Endothelial cell of umbilical vein (primary cell): ENCODE results near the gene BCL2L13. TPM values are rescaled to one million over a fixed set of nuclear protein-coding genes. Genes with fewer than 3 reads are reported as not detected.

Experiments used
- BruUV-seq: library from RNA; stranded (reverse); fragments of 400-500 nt; replicated peaks from 2 replicates; lab custom pipeline; 2021; lab: Mats Ljungman, UMichigan
- CTCF ChIA-PET: fragments of 300-600, 350-600 bp; sonication (Branson Sonifier 250); formaldehyde crosslinking; loops from one replicate; lab custom pipeline; 2021; ENCODE audit warnings: antibody characterized with exemption, inconsistent platforms; lab: Charles Lee
- POLR2A ChIA-PET: fragments of 300-600, 350-600 bp; sonication (Branson Sonifier 250); formaldehyde crosslinking; loops from one replicate; lab custom pipeline; 2021; ENCODE audit warnings: antibody characterized with exemption, inconsistent platforms; lab: Charles Lee
- DNase-seq: peaks from one replicate; pipeline ENCODE4 v3.0.0-alpha.2; 2011; ENCODE audit warnings: low read depth, low spot score
- FAIRE-seq: peaks from 2 replicates; lab custom pipeline; 2011; peaks lifted over from hg19 to GRCh38; lab: Jason Lieb, UNC
- H2AFZ ChIP-seq: 2 replicates; pipeline ENCODE4 v1.6.0; 2012; ENCODE audit warnings: low read depth, low read length, control low read depth, inconsistent platforms
- H3K27ac ChIP-seq: 2 replicates; pipeline ENCODE4 v1.5.1; 2011; ENCODE audit warnings: low read depth, mild to moderate bottlenecking, control low read depth, low read length, moderate library complexity; ENCODE audit not compliant: insufficient read depth
- H3K27me3 ChIP-seq, 2 experiments: 2 replicates each; pipeline versions ENCODE4 v1.6.0 to v1.6.1; 2011; ENCODE audit warnings: low read length in 2 of 2, mixed read lengths in 1 of 2; ENCODE audit not compliant: control insufficient read depth in 2 of 2, insufficient read depth in 2 of 2
- H3K36me3 ChIP-seq, 2 experiments: 2 replicates in 1 of 2; 3 replicates in 1 of 2; pipeline ENCODE4 v1.5.1; 2011; ENCODE audit warnings: low read length in 2 of 2, mild to moderate bottlenecking in 1 of 2, moderate library complexity in 1 of 2; ENCODE audit not compliant: control insufficient read depth in 2 of 2, insufficient read depth in 2 of 2; ENCODE audit errors: extremely low read depth in 1 of 2
- H3K4me1 ChIP-seq: 3 replicates; pipeline ENCODE4 v1.5.1; 2011; ENCODE audit warnings: mild to moderate bottlenecking, low read length; ENCODE audit not compliant: control insufficient read depth, insufficient read depth; ENCODE audit errors: extremely low read depth
- H3K4me2 ChIP-seq: 2 replicates; pipeline ENCODE4 v1.6.1; 2011; ENCODE audit warnings: low read length, control low read depth, mixed read lengths; ENCODE audit not compliant: insufficient read depth
- H3K4me3 ChIP-seq, 3 experiments: fragments of 200-600 bp in 1 of 3; sonication (generic), shearing (Covaris generic) in 1 of 3; replicated peaks in 1 of 3; 2 replicates each; pipeline ENCODE4 v1.5.1; 2011 to 2016; ENCODE audit warnings: control low read depth in 3 of 3, low read length in 3 of 3, mild to moderate bottlenecking in 2 of 3, inconsistent platforms in 1 of 3, low read depth in 1 of 3, moderate library complexity in 1 of 3; ENCODE audit not compliant: insufficient read depth in 1 of 3
- H3K79me2 ChIP-seq: 2 replicates; pipeline ENCODE4 v1.6.0; 2012; ENCODE audit warnings: low read length, inconsistent platforms; ENCODE audit not compliant: control insufficient read depth, insufficient read depth
- H3K9ac ChIP-seq: replicated peaks from 2 replicates; pipeline ENCODE3; 2011; ENCODE audit warnings: low read length, control low read depth; ENCODE audit not compliant: insufficient read depth; ENCODE audit errors: extremely low read depth
- H3K9me1 ChIP-seq: replicated peaks from 3 replicates; pipeline ENCODE4 v1.6.0; 2011; ENCODE audit warnings: mild to moderate bottlenecking, low read length; ENCODE audit not compliant: control insufficient read depth, insufficient read depth; ENCODE audit errors: extremely low read depth
- H3K9me3 ChIP-seq: replicated peaks from 2 replicates; pipeline ENCODE4 v1.5.1; 2012; ENCODE audit warnings: low read length, inconsistent platforms; ENCODE audit not compliant: control insufficient read depth, insufficient read depth
- H4K20me1 ChIP-seq: replicated peaks from 2 replicates; pipeline ENCODE3; 2011; ENCODE audit warnings: mild to moderate bottlenecking, low read length; ENCODE audit not compliant: control insufficient read depth, insufficient read depth; ENCODE audit errors: extremely low read depth
- EZH2 ChIP-seq: IDR thresholded peaks from 2 replicates; pipeline ENCODE4 v1.6.1; 2012; ENCODE audit warnings: borderline replicate concordance, low read depth, mild to moderate bottlenecking, moderate library complexity, low read length, inconsistent platforms; ENCODE audit not compliant: severe bottlenecking
- FOS ChIP-seq: IDR thresholded peaks from 2 replicates; pipeline ENCODE4 v1.6.1; 2011; ENCODE audit warnings: mild to moderate bottlenecking, low read length, moderate library complexity, borderline replicate concordance; ENCODE audit not compliant: insufficient read depth
- GATA2 ChIP-seq: IDR thresholded peaks from 2 replicates; pipeline ENCODE4 v1.7.0; 2011; ENCODE audit warnings: low read depth, mild to moderate bottlenecking, moderate library complexity, mixed read lengths, low read length; ENCODE audit not compliant: insufficient read length, insufficient read depth
- JUN ChIP-seq: IDR thresholded peaks from 2 replicates; pipeline ENCODE4 v1.6.1; 2011; ENCODE audit warnings: borderline replicate concordance, low read depth; ENCODE audit not compliant: insufficient read length, insufficient read depth
- MYC ChIP-seq: IDR thresholded peaks from one replicate; pipeline ENCODE4 v1.6.1; 2011; ENCODE audit warnings: mild to moderate bottlenecking, low read depth, low read length
- POLR2A ChIP-seq: IDR thresholded peaks from 2 replicates; pipeline ENCODE4 v1.6.1; 2012; ENCODE audit warnings: low read depth, mild to moderate bottlenecking, control low read depth, low read length
- POLR2AphosphoS5 ChIP-seq: IDR thresholded peaks from 2 replicates; pipeline ENCODE4 v1.6.1; 2012; ENCODE audit warnings: low read depth, mild to moderate bottlenecking, control low read depth, low read length, moderate library complexity; ENCODE audit not compliant: insufficient read depth
- dilution Hi-C: fragments of 300-500 bp; cut with MboI; formaldehyde crosslinking; loops from one replicate; pipeline ENCODE4 v1.15.0; 2019; ENCODE audit warnings: low sequenced_read_pairs; ENCODE audit not compliant: extremely low pct_ligation_motif_present
- intact Hi-C: fragments of 100-400 bp; cut with micrococcal nuclease; formaldehyde crosslinking; loops from one replicate; pipeline ENCODE4 v1.10.0; 2022
- polyA plus RNA-seq, 4 experiments: library from polyadenylated mRNA; depleted of rRNA in 3 of 4; stranded (reverse) in 3 of 4; unstranded in 1 of 4; fragments of >200 nt; gene quantifications; 2 replicates each; pipeline versions ENCODE4 v1.2.1 to v1.2.3, GENCODE V29; 2011 to 2012; ENCODE audit warnings: missing spikeins in 1 of 4
- total RNA-seq: library from RNA; stranded (reverse); gene quantifications from 2 replicates; pipeline ENCODE4 v1.2.3, GENCODE V29; 2021
- TF ChIP-seq, protein P1 (sequence below): IDR thresholded peaks from 2 replicates; pipeline ENCODE4 v1.6.1; 2011; ENCODE audit not compliant: insufficient read depth, insufficient read length
- TF ChIP-seq, protein P2 (sequence below), 2 donors: IDR thresholded peaks; 1 replicate in 1 of 2; 2 replicates in 1 of 2; pipeline ENCODE4 v1.5.1; 2011; ENCODE audit warnings: low read length in 2 of 2, mild to moderate bottlenecking in 2 of 2, moderate library complexity in 2 of 2, control low read depth in 1 of 2, inconsistent platforms in 1 of 2, low read depth in 1 of 2; ENCODE audit not compliant: insufficient read depth in 1 of 2; ENCODE audit errors: extremely low read depth in 1 of 2

The BCL2L13 gene
- total and polyA plus RNA-seq, 2 donors (not counting 3 experiments of a cell fraction or from before 2014, with no cell fraction given): 28.1 to 36.2 TPM

DNA sequence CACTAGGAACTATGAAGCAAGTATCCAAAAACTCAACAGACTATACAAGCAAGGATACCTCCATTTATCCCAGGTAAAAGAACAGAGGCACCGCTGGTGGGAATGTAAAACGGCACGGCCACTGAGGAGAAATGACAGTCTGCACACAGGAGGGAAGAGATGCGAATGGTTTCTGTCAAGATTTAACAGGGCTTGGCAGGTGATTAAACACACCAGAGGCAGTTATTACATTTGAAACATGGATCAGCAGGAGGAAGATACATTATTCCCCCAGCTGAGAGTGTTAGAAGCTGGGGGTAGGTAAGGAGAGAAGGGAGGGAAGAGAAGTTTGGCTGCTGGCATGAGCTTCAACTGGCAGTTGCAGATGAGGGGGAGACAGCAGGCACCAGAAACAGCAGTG, 40.2 kb upstream of the BCL2L13 start:
- POLR2A ChIA-PET: no interaction called here
- Histone ChIP-seq H3K79me2 (no peaks in the 10 kb centered on the region), H2AFZ (no peak overlapping the region), H3K4me1 (no peaks in the 10 kb centered on the region), H3K9me1 (no peaks in the 10 kb centered on the region), H3K9me3 (no peaks in the 10 kb centered on the region), H3K27ac (no peak overlapping the region), H4K20me1 (no peaks in the 10 kb centered on the region), H3K36me3 (peaks cover 20 to 33% of the 10 kb centered on the region in 2 experiments), H3K27me3 (no peaks in the 10 kb centered on the region), H3K4me3 (no peak overlapping the region), H3K9ac (no peak overlapping the region), H3K4me2 (no peak overlapping the region)
- BruUV-seq: no TSS peak
- intact Hi-C loops (no loop called here), dilution Hi-C loops (no loop called here)
- FAIRE-seq (no peak), DNase-seq (no peak)
- no peak for TF ChIP-seq POLR2A
- TF ChIP-seq MYC: no peak
- no peak for TF ChIP-seq GATA2
- no peak for TF ChIP-seq POLR2AphosphoS5
- no peak for TF ChIP-seq FOS
- TF ChIP-seq EZH2: no peak
- TF ChIP-seq, protein P1, sequence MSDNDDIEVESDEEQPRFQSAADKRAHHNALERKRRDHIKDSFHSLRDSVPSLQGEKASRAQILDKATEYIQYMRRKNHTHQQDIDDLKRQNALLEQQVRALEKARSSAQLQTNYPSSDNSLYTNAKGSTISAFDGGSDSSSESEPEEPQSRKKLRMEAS: no peak
- no peak for TF ChIP-seq JUN
- TF ChIP-seq, protein P2, sequence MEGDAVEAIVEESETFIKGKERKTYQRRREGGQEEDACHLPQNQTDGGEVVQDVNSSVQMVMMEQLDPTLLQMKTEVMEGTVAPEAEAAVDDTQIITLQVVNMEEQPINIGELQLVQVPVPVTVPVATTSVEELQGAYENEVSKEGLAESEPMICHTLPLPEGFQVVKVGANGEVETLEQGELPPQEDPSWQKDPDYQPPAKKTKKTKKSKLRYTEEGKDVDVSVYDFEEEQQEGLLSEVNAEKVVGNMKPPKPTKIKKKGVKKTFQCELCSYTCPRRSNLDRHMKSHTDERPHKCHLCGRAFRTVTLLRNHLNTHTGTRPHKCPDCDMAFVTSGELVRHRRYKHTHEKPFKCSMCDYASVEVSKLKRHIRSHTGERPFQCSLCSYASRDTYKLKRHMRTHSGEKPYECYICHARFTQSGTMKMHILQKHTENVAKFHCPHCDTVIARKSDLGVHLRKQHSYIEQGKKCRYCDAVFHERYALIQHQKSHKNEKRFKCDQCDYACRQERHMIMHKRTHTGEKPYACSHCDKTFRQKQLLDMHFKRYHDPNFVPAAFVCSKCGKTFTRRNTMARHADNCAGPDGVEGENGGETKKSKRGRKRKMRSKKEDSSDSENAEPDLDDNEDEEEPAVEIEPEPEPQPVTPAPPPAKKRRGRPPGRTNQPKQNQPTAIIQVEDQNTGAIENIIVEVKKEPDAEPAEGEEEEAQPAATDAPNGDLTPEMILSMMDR (IDR thresholded peaks at IDR 0.05; ENCODE audit: extremely low read depth in 1 of 2, insufficient read depth in 1 of 2, low read depth in 1 of 2, low read length in 2 of 2): no peak
- CTCF ChIA-PET: interaction anchor here (1.4 kb wide), 1 partner anchor 11 kb away, joined by 6 read pairs; no protein-coding TSS in a partner anchor
